Stimulated activated CD4-positive, alpha-beta T cell treated with anti-CD3 and anti-CD28 coated beads, TNF-alpha, amount 100 ng/mL, for 24 hours (primary cell): Measurements from ENCODE around the gene IRX1.

Experiments
- DNase-seq, 3 experiments: peaks; one replicate each; pipeline ENCODE4 v3.0.0-alpha.2; 2020; ENCODE audit warnings: low read depth in 3 of 3

The IRX1 gene

DNA sequence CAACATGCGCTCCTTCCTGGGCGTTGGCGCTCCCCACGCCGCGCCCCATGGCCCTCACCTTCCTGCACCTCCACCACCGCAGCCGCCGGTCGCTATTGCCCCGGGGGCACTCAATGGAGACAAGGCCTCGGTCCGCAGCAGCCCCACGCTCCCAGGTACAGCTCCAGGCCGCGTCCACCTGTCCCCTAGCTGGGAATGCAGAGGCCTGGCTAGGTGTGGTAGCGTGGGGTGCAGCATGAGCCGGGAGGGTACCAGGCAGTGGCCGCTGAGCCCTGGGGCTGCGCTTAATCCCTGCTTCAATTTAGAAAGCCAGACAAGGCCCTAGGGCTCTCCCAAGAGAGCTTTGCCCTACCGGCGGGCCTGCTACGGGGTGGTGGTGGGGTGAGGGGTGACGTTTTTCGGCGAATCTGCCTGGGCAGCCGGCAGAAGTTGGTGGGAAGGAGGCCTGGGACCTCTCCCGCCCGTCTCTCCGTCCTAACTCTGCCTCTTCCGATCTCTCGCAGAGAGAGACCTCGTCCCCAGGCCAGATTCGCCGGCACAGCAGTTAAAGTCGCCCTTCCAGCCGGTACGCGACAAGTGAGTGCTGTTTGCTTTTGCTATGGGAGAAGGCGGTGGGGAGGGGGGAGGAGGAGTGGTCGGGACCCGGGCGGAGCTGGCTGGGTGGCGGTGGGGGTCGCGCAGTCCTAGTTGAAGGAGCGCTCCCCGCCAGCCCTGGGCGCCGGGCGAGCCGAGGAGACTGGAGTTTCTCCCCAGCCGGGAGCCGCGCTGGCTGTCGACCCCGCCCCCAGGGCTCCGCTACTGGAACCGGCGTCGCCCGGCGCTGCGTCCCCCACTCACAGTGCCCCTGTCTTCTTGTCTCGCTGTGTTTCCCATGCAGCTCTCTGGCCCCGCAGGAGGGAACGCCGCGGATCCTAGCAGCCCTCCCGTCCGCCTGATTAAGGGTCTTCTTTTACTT lies 4.8 kb downstream of the IRX1 start:
- DNase-seq = no peak

DNA sequence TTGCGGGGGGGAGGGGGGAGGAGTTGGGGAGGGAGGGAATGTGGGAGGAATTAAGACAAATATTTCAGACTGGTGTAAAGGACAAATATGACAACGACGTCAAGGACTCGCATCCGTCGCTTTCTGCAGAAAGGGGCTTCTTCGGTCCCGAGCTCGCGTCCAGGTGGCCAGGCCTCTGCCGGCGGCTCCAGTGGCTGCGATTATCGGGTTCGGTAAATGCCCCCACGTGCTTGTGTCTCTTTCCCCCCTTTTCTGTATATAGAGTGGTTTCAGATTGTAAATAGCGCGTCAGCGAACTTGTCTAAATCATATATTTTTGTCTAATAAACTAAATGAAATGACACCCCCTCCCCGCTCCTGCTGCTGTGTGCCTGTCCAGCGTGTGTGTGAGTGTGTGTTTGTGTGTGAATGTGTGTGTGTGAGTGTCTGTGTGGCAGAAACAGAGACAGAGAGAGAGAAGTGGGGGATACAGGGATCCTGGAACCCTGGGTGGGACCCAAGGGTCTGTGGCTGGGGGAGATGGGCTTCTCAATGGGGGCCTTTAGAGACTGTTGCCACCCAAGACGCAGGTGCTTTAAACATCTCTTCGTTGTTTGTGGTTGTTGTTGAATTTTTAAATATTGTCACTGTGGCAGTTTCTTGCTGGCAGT lies 5.6 kb downstream of the IRX1 start:
- DNase-seq = no peak

DNA sequence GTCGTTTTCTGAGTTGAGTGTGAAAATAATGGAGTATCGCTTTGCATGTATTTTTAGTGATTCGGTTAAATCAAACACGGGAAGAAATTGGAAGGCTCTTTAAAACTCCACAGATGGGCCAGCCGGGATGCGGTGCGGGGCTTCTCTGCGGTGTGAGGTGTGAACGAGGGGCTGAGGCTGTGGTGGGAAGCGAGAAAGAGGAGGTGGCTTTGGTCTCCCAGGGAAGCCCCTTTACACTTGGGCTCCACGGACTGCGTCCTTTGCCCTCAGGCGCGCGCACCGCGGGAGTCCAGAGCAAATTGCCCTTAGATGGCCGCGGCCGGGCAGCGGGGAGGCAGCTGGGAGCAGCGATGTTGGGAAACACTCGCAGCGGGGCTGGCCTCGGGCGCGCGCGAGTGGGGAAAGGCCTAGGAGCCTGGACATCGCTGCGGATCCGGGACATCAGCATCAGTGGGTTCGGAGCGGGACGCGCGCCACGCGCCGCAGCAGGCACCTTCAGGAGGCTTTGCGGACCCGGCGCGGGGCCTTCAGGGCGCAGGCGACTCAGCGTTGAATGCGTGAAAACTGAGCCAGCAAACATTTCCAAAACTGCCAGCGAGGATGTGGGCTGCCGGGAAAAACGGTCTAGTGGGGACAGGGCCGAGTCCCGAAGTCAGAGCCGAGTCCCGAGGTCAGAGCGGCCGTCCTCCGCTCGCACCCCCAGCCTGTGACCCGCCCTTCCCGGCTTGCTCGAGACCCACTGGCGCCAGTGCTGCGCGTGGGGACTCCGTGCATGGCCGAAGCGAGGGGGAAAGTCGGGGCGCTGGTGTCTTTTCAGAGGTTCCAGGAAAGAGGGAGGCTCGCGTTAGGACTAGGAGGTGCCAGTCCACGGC lies 6.5 kb downstream of the IRX1 start:
- DNase-seq = no peak

DNA sequence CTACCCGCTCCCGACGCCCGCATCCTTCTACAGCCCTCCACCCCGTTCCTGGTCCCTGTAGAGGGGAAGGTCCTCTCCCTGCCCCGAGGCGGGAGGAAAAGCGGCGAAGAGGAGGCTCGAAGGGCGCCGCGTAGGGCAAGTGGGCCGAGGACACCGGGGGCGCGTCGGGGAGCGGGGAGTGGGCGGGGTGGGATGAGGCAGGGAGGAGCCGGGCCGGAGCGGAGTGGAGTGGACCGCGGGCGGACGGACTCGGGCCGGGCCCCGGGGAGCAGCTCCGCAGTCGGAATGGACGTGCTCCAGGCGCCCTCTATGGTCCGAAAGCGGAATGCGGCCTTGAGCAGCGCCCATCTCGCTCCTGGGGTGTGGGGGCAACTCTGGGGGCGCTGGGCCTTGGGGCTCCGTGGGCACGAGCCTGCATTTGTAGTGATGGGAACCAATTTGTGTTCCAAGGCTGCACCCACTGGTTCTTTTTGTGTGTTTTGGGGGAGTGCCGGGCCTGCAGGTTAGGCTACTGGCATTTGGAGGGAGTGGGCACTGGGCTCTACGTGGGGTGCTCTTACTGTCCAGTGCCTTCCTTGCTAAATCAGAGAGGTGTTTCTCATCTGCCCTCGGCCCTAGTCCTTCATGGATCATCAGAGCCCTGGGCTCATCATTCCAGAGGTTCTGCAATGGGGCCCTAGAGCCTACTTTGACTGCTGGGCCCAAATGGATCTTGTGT lies 7.3 kb downstream of the IRX1 start:
- DNase-seq = no peak

DNA sequence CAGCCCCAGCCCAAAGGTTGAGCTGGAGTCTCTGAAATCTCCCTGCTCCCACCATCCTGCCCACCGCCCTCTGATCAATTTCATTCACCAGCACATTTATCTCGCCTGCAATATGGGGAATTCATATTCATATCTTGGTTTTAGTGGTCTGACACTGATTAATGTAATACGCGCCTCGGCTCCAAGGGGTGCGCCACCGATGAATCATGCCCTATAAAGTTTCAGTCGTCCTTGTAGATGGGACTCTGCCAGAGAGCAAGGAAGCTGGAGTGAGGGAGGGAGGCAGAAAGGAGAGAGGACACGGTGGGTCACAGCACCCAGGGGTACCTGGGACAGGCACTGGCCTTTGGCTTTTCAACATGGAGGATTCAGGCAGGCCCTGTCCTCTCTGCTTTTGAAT lies 8.9 kb downstream of the IRX1 start:
- no peak for DNase-seq

DNA sequence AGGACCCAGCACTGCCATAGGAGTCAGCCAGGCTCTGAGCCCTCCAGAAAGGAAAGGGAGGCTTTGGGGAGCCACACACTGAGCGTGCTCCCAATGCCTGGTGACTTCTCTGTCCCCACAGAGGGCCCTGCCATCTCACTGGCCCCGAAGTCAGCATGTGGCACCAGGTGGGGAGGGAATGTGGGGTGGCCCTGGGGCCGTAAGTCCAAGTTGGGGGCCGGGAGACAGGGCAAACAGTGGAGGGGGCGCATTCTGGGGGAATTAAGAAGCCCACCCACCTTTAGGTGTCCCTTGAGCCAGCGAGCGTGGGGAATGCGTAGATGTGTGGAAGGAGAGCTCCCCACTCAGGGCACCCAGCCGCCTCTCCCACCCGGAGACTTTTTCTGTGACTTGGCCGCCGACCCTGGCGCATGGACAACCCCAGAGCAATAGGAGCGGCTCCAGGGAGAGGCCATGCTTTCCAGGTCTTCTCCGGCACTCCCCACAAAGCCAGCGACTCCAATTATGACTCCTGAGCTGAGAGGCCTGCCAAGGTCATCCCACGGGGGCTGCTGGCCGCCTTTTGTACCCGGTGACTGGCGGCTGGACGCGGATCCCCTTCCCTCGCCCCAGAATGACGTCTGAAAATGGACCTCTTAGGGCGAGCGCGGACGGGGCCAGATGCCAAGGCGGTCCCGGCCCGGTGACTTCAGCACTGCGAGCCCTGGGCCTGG lies 9.8 kb downstream of the IRX1 start:
- no peak for DNase-seq

DNA sequence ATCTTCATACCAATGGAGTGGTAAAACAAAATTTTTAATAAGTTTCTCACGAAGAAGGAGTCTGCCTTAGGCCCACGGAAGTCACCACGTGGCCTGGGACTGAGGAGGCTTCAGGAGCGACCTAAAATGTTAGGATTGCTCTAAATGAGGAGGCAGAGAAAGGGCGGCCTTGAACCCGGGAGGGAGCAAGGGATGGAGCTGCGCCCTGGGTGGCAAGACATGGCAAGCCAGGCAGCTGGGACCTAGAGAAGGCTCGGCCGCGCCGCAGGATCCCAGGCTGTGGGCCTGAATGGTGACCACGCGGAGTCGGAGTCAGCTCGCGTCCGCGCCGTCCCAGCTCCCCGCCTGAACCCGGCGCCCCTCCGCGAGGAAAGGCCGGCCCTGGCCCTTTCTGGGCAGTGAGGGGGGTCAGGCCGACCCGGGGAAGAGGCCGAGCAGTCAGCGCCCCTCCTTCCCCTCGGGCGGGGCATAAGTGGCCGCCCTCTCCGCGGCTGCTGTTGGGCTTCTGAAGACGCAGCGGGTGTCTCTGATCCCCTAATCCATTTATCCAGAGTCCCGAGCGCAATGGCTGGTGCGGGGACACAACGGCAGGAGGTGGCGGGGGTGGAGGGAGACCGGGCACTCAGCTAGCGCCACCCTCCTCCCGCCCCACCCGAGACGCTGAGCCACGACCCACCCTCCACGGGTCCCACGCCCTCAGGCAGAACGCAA lies 10.6 kb downstream of the IRX1 start:
- DNase-seq = no peak

DNA sequence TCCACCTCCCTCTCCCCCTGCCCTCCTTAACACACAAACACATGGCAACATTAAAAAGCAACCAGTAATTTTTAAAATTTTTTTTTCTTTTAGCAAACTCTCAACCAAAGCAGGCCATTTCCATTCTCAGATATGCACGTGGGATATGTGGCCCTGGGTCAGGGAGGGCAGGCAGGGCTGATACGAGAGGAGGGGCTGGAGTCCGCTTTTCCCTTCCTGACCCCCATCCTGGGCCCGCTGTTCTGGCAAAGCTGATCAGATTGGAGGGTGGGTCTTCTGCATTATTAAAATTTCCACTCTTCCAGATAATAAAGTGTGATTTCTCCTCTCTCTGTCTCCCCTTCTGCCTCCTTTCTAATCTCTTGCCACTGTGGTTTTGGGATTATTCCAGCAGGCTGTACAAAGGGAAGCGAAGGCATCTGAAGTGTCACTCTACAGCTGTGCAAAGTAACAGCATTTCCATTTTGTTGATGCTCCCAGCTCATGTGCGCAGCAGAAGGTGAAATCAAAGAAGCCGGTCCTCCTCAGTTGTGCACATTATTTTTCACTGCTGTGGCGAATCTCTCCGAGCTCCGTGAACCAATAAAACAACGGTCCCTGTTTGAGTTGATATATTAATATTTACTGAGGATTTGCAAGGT lies 12.0 kb downstream of the IRX1 start:
- DNase-seq = no peak

DNA sequence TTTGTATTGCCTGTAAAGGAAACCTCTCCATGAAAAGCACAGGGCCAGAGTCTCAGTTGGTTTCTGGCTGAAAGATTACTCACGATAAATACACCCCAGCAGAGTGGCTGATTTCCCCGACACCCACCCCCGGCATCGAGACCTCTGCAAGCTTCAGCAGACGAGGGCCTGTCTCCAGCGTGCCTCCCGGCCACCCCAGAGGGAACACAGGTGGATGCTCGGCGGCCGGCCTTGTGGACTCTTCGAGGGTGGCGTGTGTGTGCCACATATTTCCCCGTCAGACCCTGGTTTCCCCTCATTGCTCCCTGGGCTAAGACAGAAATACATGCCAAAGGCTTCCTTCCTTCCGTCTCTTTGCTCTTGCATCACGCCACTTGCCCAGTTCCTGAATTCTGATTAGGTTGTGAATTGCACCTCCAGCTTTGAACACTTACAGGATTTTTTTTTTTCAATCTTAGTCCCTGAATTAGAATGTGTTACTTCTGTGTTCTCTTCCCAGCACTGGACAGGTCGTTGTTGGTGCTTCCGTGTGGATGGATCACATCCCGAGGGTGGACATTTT lies 13.6 kb downstream of the IRX1 start:
- DNase-seq = no peak

DNA sequence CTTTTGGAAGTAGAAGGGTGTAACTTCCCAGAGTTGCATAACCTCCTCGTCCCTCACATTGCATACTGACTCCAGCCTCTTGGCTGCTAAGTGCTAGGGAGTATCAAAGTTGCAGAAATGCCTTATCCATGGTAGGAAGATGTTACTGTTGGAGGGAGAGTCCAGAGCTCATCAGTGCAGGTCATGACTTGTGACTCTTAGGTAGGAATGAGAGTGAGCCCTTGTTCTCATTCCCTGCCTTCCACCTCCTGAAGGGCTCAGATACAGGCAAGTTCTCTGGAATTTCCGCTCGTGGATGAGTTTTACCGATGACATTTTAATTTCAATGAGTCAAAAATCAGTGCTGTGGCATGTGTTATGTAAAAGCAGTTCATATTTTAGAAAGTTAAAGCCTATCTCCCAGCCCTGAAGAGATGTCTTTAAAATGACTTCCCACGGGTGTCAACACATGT lies 17.0 kb downstream of the IRX1 start:
- DNase-seq = no peak

DNA sequence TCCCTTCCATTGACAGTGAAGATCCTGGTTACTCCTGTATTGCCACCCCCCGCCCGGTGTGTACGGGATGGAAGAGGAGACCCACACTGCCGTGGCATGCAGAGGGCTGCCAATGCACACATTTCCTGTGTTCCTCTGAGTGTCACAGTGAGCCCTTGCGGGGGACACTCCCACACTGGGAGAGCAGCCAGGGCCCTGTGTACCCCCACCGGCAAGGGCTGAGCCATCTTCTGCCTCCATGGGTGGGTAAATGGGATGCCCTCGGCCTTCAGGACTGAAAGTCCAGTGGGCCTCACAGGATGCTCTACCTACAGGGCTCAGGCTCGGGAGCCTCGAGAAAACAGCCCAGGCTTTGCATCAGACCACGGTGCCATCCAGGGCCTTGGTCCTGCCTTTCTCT lies 18.1 kb downstream of the IRX1 start:
- no peak for DNase-seq

DNA sequence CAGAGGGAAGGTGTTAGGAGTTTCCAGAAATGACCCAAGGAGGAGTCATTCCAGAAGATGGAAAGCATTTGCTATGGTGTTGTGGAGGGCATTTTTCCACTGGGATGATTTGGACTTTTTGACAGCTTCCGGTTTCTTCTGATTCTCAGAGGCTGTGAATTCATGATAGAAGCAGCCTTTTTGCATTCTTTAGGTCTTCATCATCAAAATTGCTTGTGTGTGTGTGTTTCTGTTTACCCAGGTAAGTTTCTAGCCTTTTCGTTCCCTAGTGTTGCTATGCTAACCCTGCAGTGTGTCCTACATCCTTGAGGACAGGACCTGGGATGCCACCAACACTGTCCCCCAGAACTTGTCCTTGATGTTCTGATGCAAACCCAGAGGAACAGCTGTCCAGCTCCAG lies 19.6 kb downstream of the IRX1 start:
- no peak for DNase-seq

DNA sequence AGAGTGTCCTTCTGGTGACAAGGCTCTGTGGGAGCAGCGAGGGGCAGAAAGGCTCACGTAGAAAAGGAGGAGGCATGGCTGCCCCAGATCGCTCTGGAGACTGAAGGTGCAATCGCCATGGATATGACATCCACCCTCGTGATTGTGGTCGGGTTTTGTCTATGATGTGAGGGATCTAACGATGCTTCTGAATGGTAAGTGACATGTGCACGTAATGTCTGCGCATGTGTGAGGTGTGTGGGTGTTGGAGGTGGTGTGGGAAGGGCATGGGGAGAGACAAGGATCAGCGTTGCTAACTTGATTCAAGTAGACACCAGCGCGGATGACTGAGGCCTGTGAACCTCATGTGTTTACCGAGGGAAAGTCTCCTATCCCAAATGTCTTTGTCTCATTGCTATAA lies 20.2 kb downstream of the IRX1 start:
- no peak for DNase-seq

DNA sequence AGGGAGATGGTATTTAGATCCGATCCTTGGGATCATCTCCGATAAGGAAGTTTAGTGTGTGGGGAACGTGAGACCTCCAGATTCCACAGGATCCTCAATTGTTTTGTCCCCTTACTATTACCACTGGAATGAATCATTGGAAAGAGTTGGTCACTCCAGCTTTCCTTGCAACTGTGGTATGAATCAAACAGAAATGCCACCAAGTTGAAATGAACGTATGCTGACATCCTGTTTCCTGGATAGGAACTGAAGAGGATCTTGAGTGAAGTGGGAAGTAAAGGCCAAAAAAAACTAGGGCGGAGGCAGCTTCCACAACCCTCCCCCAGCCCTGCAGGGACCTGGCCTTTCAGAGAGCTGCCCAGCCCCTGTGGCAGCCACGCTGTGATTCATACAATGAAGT lies 23.9 kb downstream of the IRX1 start:
- DNase-seq = no peak

DNA sequence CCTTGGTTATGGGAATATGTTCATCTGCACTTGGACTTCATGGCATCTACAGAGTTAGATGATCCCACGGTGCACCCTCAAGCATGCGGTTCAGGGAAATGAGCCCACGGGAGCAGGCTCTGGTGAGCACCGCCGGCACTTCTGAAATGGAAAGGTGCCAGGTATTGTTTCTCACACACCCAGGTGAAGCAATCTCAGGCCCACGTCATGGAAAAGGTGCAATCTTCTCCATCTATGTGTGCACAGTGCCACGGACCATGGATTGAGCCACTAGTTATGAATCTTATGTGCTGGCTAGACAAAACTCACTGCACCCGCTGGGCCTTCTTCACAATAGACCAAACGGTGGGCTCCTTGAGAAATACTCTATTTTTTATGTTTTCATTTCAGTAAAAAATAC lies 27.3 kb downstream of the IRX1 start:
- DNase-seq = no peak

DNA sequence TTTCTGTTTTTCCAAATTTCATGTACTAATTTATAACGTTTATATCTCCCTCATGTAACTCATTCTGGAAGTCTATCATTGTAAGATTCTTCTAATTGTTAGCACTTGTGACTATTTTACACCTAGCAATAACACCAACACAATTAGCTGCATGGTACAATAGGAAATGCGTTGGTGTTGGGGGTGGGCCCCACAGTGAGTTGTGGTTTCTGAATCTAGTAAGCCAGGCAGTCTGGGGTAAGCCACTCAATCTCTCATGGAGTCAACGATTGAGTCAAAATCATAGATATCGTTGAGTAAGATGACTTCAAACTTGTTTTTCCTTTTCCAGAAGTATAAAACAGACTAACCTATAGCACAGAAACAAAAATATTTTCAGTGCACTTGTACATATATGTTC lies 30.0 kb downstream of the IRX1 start:
- no peak for DNase-seq

DNA sequence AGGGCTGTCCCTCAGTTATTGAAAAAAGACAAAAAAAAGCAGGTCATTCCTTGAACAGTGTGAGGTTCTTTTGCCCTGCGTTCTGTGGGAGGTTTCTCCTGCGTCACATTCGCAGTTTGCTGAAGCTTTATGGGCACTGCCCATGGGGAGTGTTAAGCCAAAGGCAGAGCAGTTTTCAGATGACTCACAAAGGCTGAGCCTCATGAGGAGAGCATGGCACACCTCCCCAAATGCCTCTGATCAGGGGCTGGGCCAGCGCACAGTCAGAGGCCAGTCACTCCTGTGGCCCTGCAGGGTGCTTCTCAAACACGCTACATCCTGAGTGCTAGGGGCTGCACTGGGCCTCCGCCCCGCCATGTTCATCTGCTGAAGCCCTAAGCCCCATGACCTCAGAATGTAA lies 38.4 kb downstream of the IRX1 start:
- no peak for DNase-seq

DNA sequence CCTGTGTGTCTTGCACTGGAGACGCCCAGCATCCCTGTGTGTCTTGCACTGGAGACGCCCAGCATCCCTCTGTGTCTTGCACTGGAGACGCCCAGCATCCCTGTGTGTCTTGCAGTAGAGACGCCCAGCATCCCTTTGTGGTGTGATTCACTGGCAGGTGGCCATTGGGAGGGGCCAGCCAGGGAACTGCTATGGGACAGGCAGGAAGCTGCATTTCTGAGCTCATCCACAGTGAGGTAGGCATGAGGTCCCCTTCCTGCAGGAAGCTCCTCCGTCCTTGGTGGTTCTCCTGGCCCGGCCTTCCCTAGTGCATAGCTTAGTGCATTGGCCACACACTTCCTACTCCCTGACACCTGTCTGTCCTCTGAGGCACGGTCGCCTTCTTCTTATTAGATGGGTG lies 43.5 kb downstream of the IRX1 start:
- no peak for DNase-seq

DNA sequence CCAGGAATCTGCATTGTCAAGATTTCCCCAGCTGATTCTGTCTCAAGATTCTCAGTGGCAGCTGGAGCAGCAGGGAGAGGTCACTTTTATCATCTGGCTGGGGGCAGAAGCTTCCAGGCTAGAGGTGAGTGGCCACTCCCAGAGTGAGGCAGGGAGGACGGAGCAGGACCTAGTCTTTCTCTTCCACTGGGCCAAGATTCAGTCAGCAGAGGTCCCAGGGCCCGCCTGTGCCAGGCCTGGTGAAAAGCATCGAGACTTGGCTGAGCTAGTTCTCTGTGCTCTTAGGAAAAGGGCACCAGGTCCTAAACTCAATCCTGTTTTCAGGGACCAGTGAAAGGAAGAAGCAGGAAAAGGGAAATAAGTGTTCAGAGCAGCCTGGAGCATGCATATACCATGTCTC lies 46.6 kb downstream of the IRX1 start:
- DNase-seq = no peak

DNA sequence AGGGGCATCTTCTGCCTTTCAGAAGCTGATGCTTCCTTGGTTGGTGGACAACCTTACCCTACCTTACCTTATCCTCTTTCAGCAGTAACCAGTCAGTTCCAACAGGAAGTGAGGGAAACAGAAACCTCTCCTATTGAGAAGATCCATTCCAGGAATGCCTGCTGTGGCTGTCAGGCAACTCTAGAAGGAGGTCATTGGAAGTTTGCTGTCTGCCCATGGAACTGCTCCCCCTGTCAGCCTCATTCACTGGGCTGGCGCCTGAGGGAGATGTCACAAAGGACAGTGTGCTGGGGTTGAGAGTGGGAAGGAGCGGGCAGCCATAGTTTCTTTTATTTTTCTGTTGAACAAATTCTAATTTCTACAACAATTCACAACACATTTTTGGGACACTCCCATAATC lies 54.7 kb downstream of the IRX1 start:
- DNase-seq = no peak
